HG03558 (cell line): ENCODE data around the gene GSTA4.
"Not testable (repeated sequence)": the region's sequence is repeated elsewhere in the genome, so short reads cannot be mapped to it uniquely, and the experiment has no call there.

Experiments
- ATAC-seq: cut with Tn5 transposase; IDR thresholded peaks from one replicate; pipeline ENCODE4 v1.9.1; 2021; ENCODE audit warnings: moderate number of reproducible peaks; ENCODE audit not compliant: unreplicated experiment; ENCODE audit errors: extremely low read depth

The GSTA4 gene

GRCh38 chr6:52981222-52981900 lies 13.7 kb downstream of the GSTA4 start:
- ATAC-seq = no peak

- ATAC-seq = no peak
These were observed 18.5 kb downstream of the GSTA4 start for GRCh38 chr6:52976591-52977035.

GRCh38 chr6:52976149-52976548 lies 18.9 kb downstream of the GSTA4 start:
- ATAC-seq = no peak

GRCh38 chr6:52975580-52975979 lies 19.5 kb downstream of the GSTA4 start:
- ATAC-seq = no peak

GRCh38 chr6:52972989-52973388 lies 22.1 kb downstream of the GSTA4 start:
- ATAC-seq = no peak

- ATAC-seq = no peak
These were observed 25.7 kb downstream of the GSTA4 start for GRCh38 chr6:52969359-52969758.

- no peak for ATAC-seq
These were observed 29.0 kb downstream of the GSTA4 start for GRCh38 chr6:52966101-52966500.

- no peak for ATAC-seq
These were observed 29.7 kb downstream of the GSTA4 start for GRCh38 chr6:52965380-52965779.

GRCh38 chr6:52964318-52964717 lies 30.8 kb downstream of the GSTA4 start:
- no peak for ATAC-seq

GRCh38 chr6:52962701-52963100 lies 32.4 kb downstream of the GSTA4 start:
- ATAC-seq = no peak

- not testable (repeated sequence) for ATAC-seq
These were observed 34.1 kb downstream of the GSTA4 start for GRCh38 chr6:52961022-52961421.

- ATAC-seq = not testable (repeated sequence)
These were observed 34.9 kb downstream of the GSTA4 start for GRCh38 chr6:52960211-52960610.

GRCh38 chr6:52958546-52959255 lies 36.4 kb downstream of the GSTA4 start:
- no peak for ATAC-seq

GRCh38 chr6:52955871-52956270 lies 39.2 kb downstream of the GSTA4 start:
- ATAC-seq = no peak

- no peak for ATAC-seq
These were observed 40.9 kb downstream of the GSTA4 start for GRCh38 chr6:52953911-52954839.

- no peak for ATAC-seq
These were observed 48.8 kb downstream of the GSTA4 start for GRCh38 chr6:52946306-52946705.

GRCh38 chr6:52942821-52943220 lies 52.3 kb downstream of the GSTA4 start:
- not testable (repeated sequence) for ATAC-seq

- ATAC-seq = no peak
These were observed 52.9 kb downstream of the GSTA4 start for GRCh38 chr6:52942221-52942620.

GRCh38 chr6:52937908-52938307 lies 57.2 kb downstream of the GSTA4 start:
- no peak for ATAC-seq

- no peak for ATAC-seq
These were observed 61.3 kb downstream of the GSTA4 start for GRCh38 chr6:52933778-52934177.

GRCh38 chr6:52931351-52931750 lies 63.7 kb downstream of the GSTA4 start:
- no peak for ATAC-seq
